ENCODE measurements around the gene PELI1. TPM values are rescaled to one million over a fixed set of nuclear protein-coding genes. Genes with fewer than 3 reads are reported as not detected.

The PELI1 gene
- total and polyA plus RNA-seq, 2 donors (not counting 1 experiment from before 2014, with no cell fraction given), result 5.9 to 7.7 TPM

DNA sequence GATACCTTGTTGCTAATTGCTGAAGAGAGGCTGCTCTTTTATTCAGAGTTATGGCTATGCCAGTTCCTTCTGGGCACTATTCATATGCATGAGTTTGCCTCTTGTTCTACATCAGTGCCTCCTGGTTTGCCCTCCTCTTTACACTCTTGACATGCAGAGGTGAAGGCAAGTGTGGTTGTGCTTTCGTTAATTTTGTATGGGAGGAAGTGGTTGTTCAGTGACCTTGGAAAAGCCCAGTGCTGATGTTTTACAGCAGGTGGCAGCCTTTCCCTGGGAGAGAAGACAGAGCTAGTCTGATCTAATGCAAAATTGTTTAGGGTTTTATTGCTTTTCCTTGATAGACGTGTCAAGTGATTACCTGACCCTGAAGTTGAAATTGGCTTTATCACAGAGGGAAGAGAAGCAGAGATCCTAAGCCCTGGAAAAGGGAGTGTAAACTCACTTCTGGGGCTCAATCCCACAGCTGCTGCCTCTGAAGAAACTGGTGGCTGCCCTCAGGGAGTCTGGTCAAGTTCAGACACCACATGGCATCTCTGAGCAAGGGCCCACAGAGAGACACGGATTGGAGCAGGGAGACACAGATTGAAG lies 94.5 kb downstream of the PELI1 start:
- TF ChIP-seq CTCF (conservative IDR thresholded peaks at IDR 0.05 in 1 of 2, IDR thresholded peaks at IDR 0.05 in 1 of 2; ENCODE audit: low read depth in 1 of 2, low read length in 2 of 2) (peak; percentile 93 to 94), EZH2 (IDR thresholded peaks at IDR 0.05; ENCODE audit: low read length, missing control alignments) (no peak)
- no peaks in the 10 kb centered on the region for H3K4me1 ChIP-seq (ENCODE audit: control insufficient read depth, extremely low read depth, insufficient read depth, low read length)
- no peaks in the 10 kb centered on the region for H3K9me3 ChIP-seq (ENCODE audit: control insufficient read depth, insufficient read depth, low read depth, low read length)
- DNase-seq (ENCODE audit: low read depth in 2 of 2), result peak; percentile 51 to 80
- H3K27ac ChIP-seq (ENCODE audit: insufficient read depth, low read length), result no peak overlapping the region
- H3K79me2 ChIP-seq (ENCODE audit: control insufficient read depth, insufficient read depth, low read length), result no peaks in the 10 kb centered on the region
- no peak overlapping the region for H3K9ac ChIP-seq (ENCODE audit: insufficient read depth, low read length)
- H3K4me2 ChIP-seq (ENCODE audit: extremely low read depth, insufficient read depth, low read length), result no peak overlapping the region
- H2AFZ ChIP-seq (ENCODE audit: low read length), result peak overlapping the region; percentile 69
- H3K36me3 ChIP-seq (ENCODE audit: control insufficient read depth, insufficient read depth, low read length), result no peaks in the 10 kb centered on the region
- H4K20me1 ChIP-seq (ENCODE audit: control insufficient read depth, extremely low read depth, insufficient read depth, low read length), result no peaks in the 10 kb centered on the region
- H3K4me3 ChIP-seq (replicated peaks in 1 of 4; ENCODE audit: control extremely low read depth in 1 of 4, insufficient read depth in 1 of 4, low read depth in 3 of 4, low read length in 4 of 4), result no peak overlapping the region
- no peaks in the 10 kb centered on the region for H3K27me3 ChIP-seq (ENCODE audit: control insufficient read depth, insufficient read depth, low read length)

- Histone ChIP-seq H3K27ac (ENCODE audit: insufficient read depth, low read length) (no peak overlapping the region), H3K4me2 (ENCODE audit: extremely low read depth, insufficient read depth, low read length) (no peak overlapping the region), H3K4me3 (replicated peaks in 1 of 4; ENCODE audit: control extremely low read depth in 1 of 4, insufficient read depth in 1 of 4, low read depth in 3 of 4, low read length in 4 of 4) (no peak overlapping the region), H3K9ac (ENCODE audit: insufficient read depth, low read length) (no peak overlapping the region), H2AFZ (ENCODE audit: low read length) (no peak overlapping the region), H3K79me2 (ENCODE audit: control insufficient read depth, insufficient read depth, low read length) (no peaks in the 10 kb centered on the region), H4K20me1 (ENCODE audit: control insufficient read depth, extremely low read depth, insufficient read depth, low read length) (no peaks in the 10 kb centered on the region), H3K4me1 (ENCODE audit: control insufficient read depth, extremely low read depth, insufficient read depth, low read length) (no peaks in the 10 kb centered on the region), H3K36me3 (ENCODE audit: control insufficient read depth, insufficient read depth, low read length) (no peaks in the 10 kb centered on the region), H3K9me3 (ENCODE audit: control insufficient read depth, insufficient read depth, low read depth, low read length) (no peaks in the 10 kb centered on the region), H3K27me3 (ENCODE audit: control insufficient read depth, insufficient read depth, low read length) (no peaks in the 10 kb centered on the region)
- TF ChIP-seq EZH2 (IDR thresholded peaks at IDR 0.05; ENCODE audit: low read length, missing control alignments), result no peak
- TF ChIP-seq CTCF (conservative IDR thresholded peaks at IDR 0.05 in 1 of 2, IDR thresholded peaks at IDR 0.05 in 1 of 2; ENCODE audit: low read depth in 1 of 2, low read length in 2 of 2), result no peak
- no peak for DNase-seq (ENCODE audit: low read depth in 2 of 2)
Observed at GRCh38 chr2:64045938-64046337, 98.3 kb downstream of the PELI1 start.

Other genes starting within 250 kb of the PELI1 start
- gene VPS54, start 125.0 kb downstream of the PELI1 start, total RNA-seq, result 25.7 and 29.7 TPM in 2 replicates
- gene VPS54, start 125.0 kb downstream of the PELI1 start, polyA plus RNA-seq, result 14.8 and 18.4 TPM in 2 replicates

Measured in fibroblast of lung (primary cell).